Upper lobe of left lung (tissue), 6 donors: ENCODE results near the gene DEPDC5. TPM values are rescaled to one million over a fixed set of nuclear protein-coding genes. Genes with fewer than 3 reads are reported as not detected.

Experiments
- ATAC-seq, 2 donors: fragments of 200-7000 bp; cut with Tn5 transposase; one replicate each; pipeline ENCODE4 v1.9.1; 2022; ENCODE audit warnings: mild to moderate bottlenecking in 2 of 2, moderate library complexity in 2 of 2; ENCODE audit not compliant: low FRiP score in 2 of 2
- DNase-seq, 2 donors: peaks; one replicate each; pipeline ENCODE4 v3.0.0-alpha.2; 2019 to 2020
- H3K27ac ChIP-seq, 4 donors: fragments of 200-600 bp; sonication (generic); one replicate each; pipeline ENCODE4 v1.5.1; 2016 to 2019
- H3K27me3 ChIP-seq, 4 donors: fragments of 200-600 bp; sonication (generic); one replicate each; pipeline ENCODE4 v1.5.1; 2017 to 2019
- H3K36me3 ChIP-seq, 4 donors: fragments of 200-600 bp; sonication (generic); one replicate each; pipeline ENCODE4 v1.5.1; 2016 to 2019
- H3K4me1 ChIP-seq, 4 donors: fragments of 200-600 bp; sonication (generic); one replicate each; pipeline ENCODE4 v1.5.1; 2018 to 2019
- H3K4me3 ChIP-seq, 4 donors: fragments of 200-600 bp; sonication (generic); one replicate each; pipeline ENCODE4 v1.5.1; 2017 to 2019; ENCODE audit warnings: mild to moderate bottlenecking in 2 of 4, moderate library complexity in 1 of 4
- H3K9me3 ChIP-seq, 4 donors: fragments of 200-600 bp; sonication (generic); one replicate each; pipeline ENCODE4 v1.5.1; 2018 to 2019
- EP300 ChIP-seq, 4 donors: sonication (generic); formaldehyde crosslinking; IDR thresholded peaks; one replicate each; pipeline ENCODE4 v1.5.1; 2017; ENCODE audit warnings: antibody characterized with exemption in 4 of 4, control low read depth in 2 of 4
- POLR2A ChIP-seq, 4 donors: fragments of 450-650 bp; IDR thresholded peaks; one replicate each; pipeline ENCODE4 v1.5.1; 2016 to 2017; ENCODE audit warnings: antibody characterized with exemption in 4 of 4, mild to moderate bottlenecking in 2 of 4
- POLR2AphosphoS5 ChIP-seq, 2 donors: sonication (generic); formaldehyde crosslinking; IDR thresholded peaks; one replicate each; pipeline ENCODE4 v1.5.1; 2017; ENCODE audit warnings: antibody characterized with exemption in 2 of 2
- WGBS, 2 donors: methylation state at CpG; one replicate each; pipeline ENCODE4 v1.1.5; 2017 to 2018; 5-methylcytosine and 5-hydroxymethylcytosine counted together
- total RNA-seq, 6 donors: library from RNA; depleted of rRNA in 4 of 6; stranded (reverse); fragments of >200 nt in 4 of 6; gene quantifications; one replicate each; pipeline versions ENCODE4 v1.1.0 to v1.2.1, GENCODE V29; 2016 to 2021
- TF ChIP-seq, protein P1 (sequence below), 6 experiments: fragments of 450-650 bp in 4 of 6; fragments of 200-600 bp in 2 of 6; sonication (generic) in 2 of 6; IDR thresholded peaks; one replicate each; pipeline ENCODE4 v1.5.1; 2016 to 2019; ENCODE audit warnings: antibody characterized with exemption in 6 of 6
- donor health status: DM: no; HTN: no; CAD: no; lungs with moderate emphysema.
- donor health status: DM: no; HTN: yes; CAD: no; lungs with severe emphysema.

Gene DEPDC5
- total RNA-seq, 6 donors from 2014 or later = 10.9 to 31.4 (median 24.4) TPM

DNA sequence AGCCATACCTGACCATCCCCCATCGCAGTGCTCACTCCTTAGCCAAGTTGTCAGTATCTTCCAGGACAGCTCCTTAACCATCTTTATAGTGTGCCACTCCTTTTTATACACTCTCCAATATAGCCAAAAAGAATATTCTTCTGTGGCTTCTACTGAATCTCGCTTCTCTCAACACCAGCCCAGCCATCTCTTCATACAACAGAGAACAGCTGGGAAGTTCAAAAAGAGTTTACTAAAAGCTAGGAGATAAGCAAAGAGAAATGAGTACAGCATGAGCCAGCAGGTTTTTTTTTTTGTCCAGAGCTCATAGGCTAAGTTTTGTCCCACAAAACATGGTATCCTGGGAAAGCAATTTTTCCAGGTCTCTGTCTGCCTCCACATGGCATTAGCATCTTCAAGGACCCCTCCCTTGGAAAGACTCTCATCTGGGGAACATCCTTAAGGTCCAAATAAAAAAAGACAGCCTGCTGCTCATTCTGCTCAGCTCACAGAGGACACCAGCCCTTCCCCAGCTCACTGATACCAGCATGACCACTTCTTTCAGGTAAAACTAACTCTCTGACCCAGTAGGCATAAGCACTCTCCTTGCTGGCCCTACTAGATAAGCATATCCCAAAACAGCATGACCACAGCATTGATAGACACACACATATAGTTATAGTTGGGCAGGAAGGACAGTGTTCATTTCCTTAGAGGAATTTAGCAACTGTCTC, 141.7 kb downstream of the DEPDC5 start:
- no peaks in the 10 kb centered on the region for H3K4me1 ChIP-seq
- WGBS, 2 donors = 94 to 95% methylated on average over 2 of the region's 2 CpGs
- TF ChIP-seq POLR2AphosphoS5 (IDR thresholded peaks at IDR 0.05) (no peak), POLR2A (IDR thresholded peaks at IDR 0.05) (no peak)
- H3K27ac ChIP-seq = no peak overlapping the region
- DNase-seq (no peak), ATAC-seq (no peak)
- H3K36me3 ChIP-seq = peaks cover 6 to 52% (median 14%) of the 10 kb centered on the region in 4 donors
- H3K9me3 ChIP-seq = no peaks in the 10 kb centered on the region
- no peaks in the 10 kb centered on the region for H3K27me3 ChIP-seq
- H3K4me3 ChIP-seq = no peak overlapping the region

GRCh38 chr22:31896472-31896871, 142.7 kb downstream of the DEPDC5 start:
- TF ChIP-seq POLR2AphosphoS5 (IDR thresholded peaks at IDR 0.05) = no peak
- TF ChIP-seq, protein P1, sequence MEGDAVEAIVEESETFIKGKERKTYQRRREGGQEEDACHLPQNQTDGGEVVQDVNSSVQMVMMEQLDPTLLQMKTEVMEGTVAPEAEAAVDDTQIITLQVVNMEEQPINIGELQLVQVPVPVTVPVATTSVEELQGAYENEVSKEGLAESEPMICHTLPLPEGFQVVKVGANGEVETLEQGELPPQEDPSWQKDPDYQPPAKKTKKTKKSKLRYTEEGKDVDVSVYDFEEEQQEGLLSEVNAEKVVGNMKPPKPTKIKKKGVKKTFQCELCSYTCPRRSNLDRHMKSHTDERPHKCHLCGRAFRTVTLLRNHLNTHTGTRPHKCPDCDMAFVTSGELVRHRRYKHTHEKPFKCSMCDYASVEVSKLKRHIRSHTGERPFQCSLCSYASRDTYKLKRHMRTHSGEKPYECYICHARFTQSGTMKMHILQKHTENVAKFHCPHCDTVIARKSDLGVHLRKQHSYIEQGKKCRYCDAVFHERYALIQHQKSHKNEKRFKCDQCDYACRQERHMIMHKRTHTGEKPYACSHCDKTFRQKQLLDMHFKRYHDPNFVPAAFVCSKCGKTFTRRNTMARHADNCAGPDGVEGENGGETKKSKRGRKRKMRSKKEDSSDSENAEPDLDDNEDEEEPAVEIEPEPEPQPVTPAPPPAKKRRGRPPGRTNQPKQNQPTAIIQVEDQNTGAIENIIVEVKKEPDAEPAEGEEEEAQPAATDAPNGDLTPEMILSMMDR (IDR thresholded peaks at IDR 0.05) = no peak
- no peak for TF ChIP-seq POLR2A (IDR thresholded peaks at IDR 0.05)
- ATAC-seq (no peak), DNase-seq (no peak)
- H3K27ac ChIP-seq = no peak overlapping the region
- no peak overlapping the region for H3K4me3 ChIP-seq
- peaks cover 0 to 3% (median 1%) of the 10 kb centered on the region in 4 donors for H3K4me1 ChIP-seq
- no peaks in the 10 kb centered on the region for H3K27me3 ChIP-seq
- peaks cover 6 to 52% (median 14%) of the 10 kb centered on the region in 4 donors for H3K36me3 ChIP-seq
- H3K9me3 ChIP-seq = no peaks in the 10 kb centered on the region
- 90 to 96% methylated on average over 1 of the region's 1 CpG for WGBS, 2 donors

DNA sequence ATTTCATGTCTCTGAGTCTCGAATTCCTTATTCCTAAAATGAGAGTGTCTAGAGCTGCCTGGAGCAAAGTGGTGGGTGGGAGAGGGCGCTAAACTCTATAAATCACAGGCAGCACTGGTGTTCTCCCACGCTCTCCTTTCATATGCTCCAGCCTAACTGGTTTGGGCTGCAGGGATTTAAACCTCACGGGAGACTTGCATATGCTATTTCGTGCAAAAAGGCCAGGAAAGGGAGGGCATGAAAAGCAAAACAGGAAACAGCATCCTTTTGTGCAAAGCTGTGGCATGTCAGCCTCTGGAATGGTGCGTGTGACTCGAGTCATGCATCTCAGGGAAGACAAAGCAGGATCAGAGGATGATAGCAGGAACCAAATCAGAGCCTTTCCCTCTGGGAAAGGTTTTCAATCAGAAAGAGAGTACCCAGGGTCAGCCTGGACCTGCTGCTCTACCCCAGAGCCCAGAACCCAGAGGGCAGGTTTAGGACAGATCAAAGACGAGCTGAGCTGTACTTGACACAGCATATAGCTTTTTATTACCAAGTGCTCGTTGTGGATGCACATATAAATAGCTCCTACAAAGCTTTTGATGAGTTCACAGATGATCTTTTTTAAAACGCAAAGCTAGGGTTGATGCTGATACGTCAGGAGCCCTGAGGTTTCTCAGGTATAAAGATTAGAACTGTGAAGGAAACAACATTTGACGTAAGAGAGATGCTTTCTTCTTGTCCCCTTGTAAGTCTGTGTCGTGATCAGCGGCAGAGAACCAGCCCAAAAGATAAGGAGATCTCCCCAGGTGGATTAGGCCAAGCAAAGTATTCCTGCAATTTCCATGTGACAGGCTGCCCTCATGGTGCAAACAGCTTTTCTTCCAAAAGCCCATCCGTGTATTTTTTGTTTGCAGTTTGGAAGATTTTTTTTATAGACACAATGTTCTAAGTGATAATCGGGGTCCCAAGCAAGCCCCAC, 144.3 kb downstream of the DEPDC5 start:
- WGBS, 2 donors = 81 to 84% methylated on average over 16 of the region's 16 CpGs

DNA sequence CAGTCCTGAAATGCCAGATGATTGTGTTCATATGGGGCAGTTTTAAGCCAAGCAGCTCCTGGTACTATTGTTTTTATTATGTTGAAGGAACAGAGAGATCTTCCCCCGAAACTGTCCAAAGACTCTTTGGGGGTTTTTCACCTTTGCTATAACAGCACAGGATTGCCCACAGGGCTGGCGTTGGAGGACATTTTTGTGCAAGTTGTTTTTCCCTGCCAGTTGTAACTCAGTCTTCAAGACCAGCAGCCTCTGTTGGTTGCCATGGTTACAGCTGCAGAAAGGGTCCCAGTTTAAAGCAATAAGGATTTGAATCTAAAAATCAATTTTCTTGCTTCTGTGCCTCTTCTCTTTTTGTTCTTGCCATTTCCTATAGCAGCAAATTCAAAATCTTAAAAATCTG, 145.1 kb downstream of the DEPDC5 start:
- no peak for DNase-seq
- H3K36me3 ChIP-seq = peaks cover 7 to 56% (median 17%) of the 10 kb centered on the region in 4 donors
- H3K27ac ChIP-seq = no peak overlapping the region
- peaks cover 0 to 6% (median 1%) of the 10 kb centered on the region in 4 donors for H3K4me1 ChIP-seq
- no peak for ATAC-seq
- H3K9me3 ChIP-seq = no peaks in the 10 kb centered on the region
- H3K27me3 ChIP-seq = no peaks in the 10 kb centered on the region
- TF ChIP-seq POLR2A (IDR thresholded peaks at IDR 0.05) (no peak), EP300 (IDR thresholded peaks at IDR 0.05) (no peak), POLR2AphosphoS5 (IDR thresholded peaks at IDR 0.05) (no peak)
- TF ChIP-seq, protein P1 (IDR thresholded peaks at IDR 0.05) = no peak
- 85 to 96% methylated on average over 2 of the region's 2 CpGs for WGBS, 2 donors
- H3K4me3 ChIP-seq = no peak overlapping the region

More for the DNA sequence above, 144.3 kb downstream of the DEPDC5 start:
- Histone ChIP-seq H3K4me1 (peaks cover 0 to 6% (median 1%) of the 10 kb centered on the region in 4 donors), H3K36me3 (peaks cover 7 to 60% (median 18%) of the 10 kb centered on the region in 4 donors), H3K4me3 (no peak overlapping the region), H3K9me3 (no peaks in the 10 kb centered on the region), H3K27me3 (no peaks in the 10 kb centered on the region), H3K27ac (no peak overlapping the region)
- no peak for DNase-seq
- ATAC-seq = no peak
- no peak for TF ChIP-seq EP300 (IDR thresholded peaks at IDR 0.05)
- TF ChIP-seq, protein P1 (IDR thresholded peaks at IDR 0.05) = no peak
- no peak for TF ChIP-seq POLR2A (IDR thresholded peaks at IDR 0.05)
- no peak for TF ChIP-seq POLR2AphosphoS5 (IDR thresholded peaks at IDR 0.05)

GRCh38 chr22:31899669-31900068, 145.8 kb downstream of the DEPDC5 start:
- TF ChIP-seq EP300 (IDR thresholded peaks at IDR 0.05) = no peak
- TF ChIP-seq POLR2A (IDR thresholded peaks at IDR 0.05) = no peak
- TF ChIP-seq, protein P1 (IDR thresholded peaks at IDR 0.05) = no peak
- 92 to 97% methylated on average over 4 of the region's 4 CpGs for WGBS, 2 donors

More at GRCh38 chr22:31899669-31900068, 145.8 kb downstream of the DEPDC5 start:
- Histone ChIP-seq H3K27me3 (no peaks in the 10 kb centered on the region), H3K4me1 (peaks cover 0 to 6% (median 1%) of the 10 kb centered on the region in 4 donors), H3K9me3 (no peaks in the 10 kb centered on the region), H3K27ac (no peak overlapping the region), H3K36me3 (peaks cover 7 to 48% (median 18%) of the 10 kb centered on the region in 4 donors), H3K4me3 (no peak overlapping the region)
- ATAC-seq (no peak), DNase-seq (no peak)
